HepG2 (cell line): Measurements from ENCODE around the gene PIANP. TPM values are rescaled to one million over a fixed set of nuclear protein-coding genes. Genes with fewer than 3 reads are reported as not detected.

Source experiments
- AHDC1 ChIP-seq: sonication (generic); formaldehyde crosslinking; IDR thresholded peaks from 2 replicates; pipeline ENCODE4 v1.5.1; 2020; ENCODE audit warnings: mild to moderate bottlenecking, missing genetic modification reagents, borderline replicate concordance
- ATF3 ChIP-seq: sonication (generic); formaldehyde crosslinking; IDR thresholded peaks from 2 replicates; pipeline ENCODE4 v1.4.0; 2020; ENCODE audit warnings: missing genetic modification reagents
- CEBPZ ChIP-seq: IDR thresholded peaks from 2 replicates; pipeline ENCODE4 v1.6.1; 2012; ENCODE audit warnings: low read length, improper control_type of control experiment
- GABPB1 ChIP-seq: IDR thresholded peaks from 2 replicates; pipeline ENCODE4 v1.6.1; 2016; ENCODE audit warnings: mild to moderate bottlenecking, missing genetic modification reagents, moderate library complexity, missing compliant biosample characterization
- HNRNPLL ChIP-seq: fragments of 200-400 bp; formaldehyde crosslinking; IDR thresholded peaks from 2 replicates; pipeline ENCODE4 v1.6.1; 2017; ENCODE audit warnings: mild to moderate bottlenecking, low read depth, low read length; ENCODE audit not compliant: poor library complexity, severe bottlenecking
- POLR2AphosphoS5 ChIP-seq: IDR thresholded peaks from 2 replicates; pipeline ENCODE4 v1.6.1; 2012; ENCODE audit warnings: low read depth, low read length
- SOX5 ChIP-seq: IDR thresholded peaks from 2 replicates; pipeline ENCODE4 v1.6.1; 2016; ENCODE audit warnings: borderline replicate concordance
- TBX2 ChIP-seq: sonication (generic); formaldehyde crosslinking; IDR thresholded peaks from 2 replicates; pipeline ENCODE4 v1.5.0; 2020; ENCODE audit warnings: missing genetic modification reagents, mild to moderate bottlenecking, borderline replicate concordance
- TFDP2 ChIP-seq: sonication (generic); formaldehyde crosslinking; IDR thresholded peaks from 2 replicates; pipeline ENCODE4 v1.4.0; 2020; ENCODE audit warnings: missing genetic modification reagents
- TRIM24 ChIP-seq: sonication (generic); formaldehyde crosslinking; IDR thresholded peaks from 2 replicates; pipeline ENCODE4 v1.8.0; 2022; ENCODE audit warnings: mild to moderate bottlenecking, missing genetic modification reagents
- WIZ ChIP-seq: sonication (generic); formaldehyde crosslinking; IDR thresholded peaks from 2 replicates; pipeline ENCODE4 v1.5.1; 2020; ENCODE audit warnings: mild to moderate bottlenecking, missing genetic modification reagents
- ZNF430 ChIP-seq: sonication (generic); formaldehyde crosslinking; IDR thresholded peaks from 2 replicates; pipeline ENCODE4 v1.9.0; 2021; ENCODE audit warnings: mild to moderate bottlenecking, missing genetic modification reagents
- ZNF552 ChIP-seq: sonication (generic); formaldehyde crosslinking; IDR thresholded peaks from 2 replicates; pipeline ENCODE4 v1.9.0; 2022; ENCODE audit warnings: missing genetic modification reagents, mild to moderate bottlenecking, borderline replicate concordance
- ZNF674 ChIP-seq: sonication (generic); formaldehyde crosslinking; IDR thresholded peaks from 2 replicates; pipeline ENCODE4 v1.5.0; 2020; ENCODE audit warnings: low read depth, mild to moderate bottlenecking, missing genetic modification reagents
- ZNF75D ChIP-seq: sonication (generic); formaldehyde crosslinking; IDR thresholded peaks from 2 replicates; pipeline ENCODE4 v1.8.1; 2023; ENCODE audit warnings: missing genetic modification reagents, mild to moderate bottlenecking, borderline replicate concordance
- ZNF768 ChIP-seq: sonication (generic); formaldehyde crosslinking; IDR thresholded peaks from 2 replicates; pipeline ENCODE4 v1.4.0; 2020; ENCODE audit warnings: missing genetic modification reagents
- polyA plus RNA-seq, 8 experiments: library from polyadenylated mRNA; depleted of rRNA in 3 of 8; stranded (reverse) in 7 of 8; unstranded in 1 of 8; fragments of >200 nt; fragmentation: Illumina TruSeq in 4 of 8; extraction: Trizol in 4 of 8; gene quantifications; 2 replicates each; pipeline versions ENCODE4 v1.2.1 to v1.2.3, GENCODE V29; 2011 to 2016; ENCODE audit warnings: low read depth in 4 of 8, missing spikeins in 1 of 8, mixed read lengths in 1 of 8; ENCODE audit not compliant: insufficient read depth in 1 of 8
- total RNA-seq, 5 experiments: library from RNA; depleted of rRNA; stranded (reverse); fragments of >200 nt; fragmentation: Illumina TruSeq; extraction: Trizol; gene quantifications; 2 replicates each; pipeline ENCODE4 v1.2.3, GENCODE V29; 2016; ENCODE audit warnings: low read depth in 1 of 5

Gene PIANP
- total and polyA plus RNA-seq, 2 of the 13 experiments (the other 11 are each of a cell fraction or from before 2014, with no cell fraction given): not detected

- TF ChIP-seq CEBPZ: no peak
- 0 out of 2 replicates have a peak, but pooled peaks have one; percentile 5 for TF ChIP-seq SOX5 (CRISPR knock-in tag)
- TF ChIP-seq ZNF75D: no peak
- no peak for TF ChIP-seq WIZ (CRISPR knock-in tag)
- peak; percentile 92 for TF ChIP-seq GABPB1
- peak; percentile 66 for TF ChIP-seq TFDP2 (CRISPR knock-in tag)
- TF ChIP-seq ZNF768 (CRISPR knock-in tag): peak; percentile 35; the same call in 1 of the 2 replicates
- TF ChIP-seq TRIM24 (CRISPR knock-in tag): no peak
- TF ChIP-seq HNRNPLL: peak; percentile 95
- no peak for TF ChIP-seq ZNF552
- no peak for TF ChIP-seq ZNF674 (CRISPR knock-in tag)
- peak; percentile 33; the same call in 1 of the 2 replicates for TF ChIP-seq ZNF430
- no peak for TF ChIP-seq AHDC1 (CRISPR knock-in tag)
- peak; percentile 88 for TF ChIP-seq TBX2
- TF ChIP-seq POLR2AphosphoS5: peak; percentile 80
- no peak for TF ChIP-seq ATF3 (CRISPR knock-in tag)
Measured at GRCh38 chr12:6688999-6689882, 11.4 kb downstream of the PIANP start, which contains the start of gene ZNF384 (continued).
